ENCODE measurements around the gene EPPIN.

Gene EPPIN

GRCh38 chr20:45527294-45527693, 19.9 kb downstream of the EPPIN start:
- DNase-seq, result no peak

GRCh38 chr20:45523821-45524220, 23.4 kb downstream of the EPPIN start:
- no peak for DNase-seq

DNA sequence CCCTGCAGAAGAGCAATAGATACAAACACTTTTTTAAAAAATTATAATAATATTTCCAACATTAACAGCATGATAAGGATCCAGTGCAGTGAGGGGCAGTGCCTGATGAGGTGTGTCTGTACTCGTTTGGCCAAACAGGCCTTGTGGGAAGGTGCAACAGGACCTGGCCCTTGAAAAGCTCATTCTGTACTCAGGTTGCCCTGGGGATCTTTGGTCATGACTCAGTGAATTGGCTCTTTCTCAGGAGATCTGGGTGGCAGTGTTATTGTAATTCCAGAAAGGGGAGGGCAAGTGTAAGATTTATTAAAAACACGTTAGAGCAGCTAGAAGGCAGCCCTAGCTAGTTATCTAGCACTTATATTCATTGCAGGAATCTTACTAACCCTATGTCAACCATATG, 28.9 kb downstream of the EPPIN start:
- DNase-seq, result no peak

- no peak for DNase-seq
These were observed 31.9 kb downstream of the EPPIN start, which contains the start of gene SPINT3 for GRCh38 chr20:45515147-45515913. SPINT3 (minus strand) TSS chr20:45515622; CDS start chr20:45515608, 14 bp downstream.

DNA sequence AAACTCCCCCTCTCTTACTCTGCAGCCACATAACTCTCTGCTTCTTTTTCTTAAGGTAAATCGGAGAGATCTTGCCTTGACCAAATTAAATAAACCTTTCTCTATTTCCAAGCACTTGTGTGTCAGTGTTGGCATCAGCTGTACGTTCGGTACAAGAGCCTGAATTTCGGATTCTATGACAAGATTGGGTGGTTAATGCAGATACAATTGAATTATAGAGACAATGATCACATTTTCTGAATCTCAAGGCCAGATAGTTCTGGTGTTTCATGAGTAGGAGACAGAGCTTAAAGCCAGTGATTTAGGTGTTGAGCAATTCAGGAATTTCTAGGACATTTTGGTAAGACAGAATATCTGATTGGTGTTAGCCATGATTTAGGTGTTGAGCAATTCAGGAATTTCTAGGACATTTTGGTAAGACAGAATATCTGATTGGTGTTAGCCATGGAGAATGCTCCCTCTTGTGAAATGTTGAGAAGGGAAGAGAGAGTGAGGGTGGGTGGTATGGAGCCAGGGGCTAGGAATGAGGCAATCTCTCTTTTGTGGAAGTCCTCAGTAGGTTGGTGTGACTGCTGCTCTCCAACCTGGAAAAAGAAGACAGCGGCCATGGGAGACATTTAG, 36.8 kb downstream of the EPPIN start:
- no peak for DNase-seq

- DNase-seq, result no peak
These were observed 38.1 kb downstream of the EPPIN start for GRCh38 chr20:45509091-45509490.

DNA sequence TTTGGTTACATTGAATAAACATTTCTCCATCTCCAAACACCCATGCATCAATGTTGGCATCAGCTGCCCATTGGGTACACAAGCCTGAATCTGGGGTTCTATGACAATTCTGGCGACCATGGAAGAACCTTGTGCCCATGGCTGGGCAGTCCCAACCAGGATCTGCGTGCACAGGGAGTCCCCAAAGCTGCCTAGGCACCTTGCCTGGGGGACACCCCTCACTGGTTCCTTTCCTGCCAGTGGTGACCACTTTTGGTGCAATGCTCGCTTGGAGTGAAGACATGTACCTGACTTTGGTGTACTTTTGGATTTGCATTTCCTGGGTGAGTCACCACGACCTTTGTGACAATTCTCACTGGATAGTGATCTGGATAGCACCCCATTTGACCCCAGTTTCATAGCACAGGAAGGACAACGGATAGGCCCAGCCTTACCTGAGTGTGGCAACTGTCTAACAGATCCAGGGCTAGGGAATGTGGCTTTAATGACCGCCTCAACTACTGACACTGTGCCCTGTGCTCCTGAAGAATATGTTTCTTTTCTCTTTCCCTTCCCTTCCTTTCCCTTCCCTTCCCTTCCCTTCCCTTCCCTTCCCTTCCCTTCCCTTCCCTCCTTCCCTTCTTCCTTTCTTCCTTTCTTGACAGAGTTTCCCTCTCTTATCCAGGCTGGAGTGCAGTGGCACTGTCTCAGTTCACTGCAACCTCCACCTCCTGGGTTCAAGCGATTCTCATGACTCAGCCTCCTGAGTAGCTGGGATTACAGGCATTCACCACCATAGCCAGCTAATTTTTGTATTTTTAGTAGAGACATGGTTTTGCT, 38.9 kb downstream of the EPPIN start:
- DNase-seq, result no peak

GRCh38 chr20:45507011-45507820, 40.0 kb downstream of the EPPIN start:
- no peak for DNase-seq

DNA sequence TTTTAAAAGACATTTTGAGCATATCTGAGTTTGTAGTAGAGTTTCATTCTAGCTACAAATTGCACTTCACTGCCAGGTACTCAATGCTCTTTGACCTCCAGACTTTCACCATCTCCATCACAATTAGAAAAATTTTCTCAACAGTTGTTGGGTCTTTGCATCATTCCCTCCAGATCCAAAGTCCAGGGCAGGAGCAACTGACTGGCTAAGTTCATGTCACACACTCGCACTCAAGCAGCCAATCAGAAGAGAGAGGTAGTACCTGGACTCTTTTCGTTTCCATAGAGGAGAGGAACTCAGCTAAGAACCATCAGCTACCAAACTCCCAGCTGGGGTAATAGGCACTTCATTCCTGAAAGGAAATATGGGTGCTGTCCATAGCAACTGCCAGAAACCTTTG, 40.8 kb downstream of the EPPIN start:
- DNase-seq, result no peak

- DNase-seq, result no peak
These were observed 43.8 kb downstream of the EPPIN start for GRCh38 chr20:45503403-45503802.

DNA sequence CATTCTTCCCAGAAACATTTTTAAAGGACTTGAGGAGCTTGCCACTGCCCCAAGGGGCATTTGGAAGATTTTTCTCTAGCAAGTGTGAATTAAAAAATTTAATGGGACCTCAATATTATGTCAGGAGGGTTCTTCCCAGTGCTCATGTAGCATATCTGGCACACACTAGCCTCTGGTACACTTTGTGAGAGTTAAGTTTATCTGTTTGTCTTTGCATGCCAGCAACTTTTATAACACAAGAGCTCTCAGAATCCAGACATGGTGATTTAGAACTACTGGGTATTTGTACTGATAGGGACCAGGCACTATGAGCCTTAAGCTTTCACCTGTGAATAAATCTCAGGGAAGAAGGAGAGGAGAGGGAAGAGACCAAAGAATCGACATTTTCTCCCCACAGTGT, 44.6 kb downstream of the EPPIN start:
- DNase-seq, result no peak

- no peak for DNase-seq
These were observed 45.6 kb downstream of the EPPIN start for GRCh38 chr20:45501600-45501999.

GRCh38 chr20:45500022-45500421, 47.2 kb downstream of the EPPIN start:
- no peak for DNase-seq

DNA sequence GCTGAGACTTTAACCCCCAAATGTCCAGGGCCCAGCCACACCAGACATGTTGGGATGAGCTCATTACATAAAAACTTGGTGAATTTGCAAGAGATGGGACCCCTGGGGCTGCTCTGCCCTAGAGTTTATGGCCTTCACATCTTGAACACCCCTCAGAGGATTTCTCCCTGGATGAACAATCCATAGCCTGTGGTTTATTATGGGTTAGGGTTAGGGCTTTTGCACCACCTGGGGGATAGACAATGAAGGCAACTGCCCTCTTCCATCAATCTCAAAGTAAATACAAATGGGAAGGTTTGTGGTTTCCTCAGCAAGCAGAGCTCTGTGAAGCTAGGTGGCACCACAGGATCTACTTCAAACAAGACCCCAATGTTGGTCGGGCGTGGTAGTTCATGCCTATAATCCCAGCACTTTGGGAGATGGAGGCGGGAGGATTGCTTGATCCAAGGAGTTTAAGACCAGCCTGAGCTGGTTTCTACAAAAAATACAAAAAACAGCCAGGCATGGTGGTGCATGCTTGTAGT, 49.2 kb downstream of the EPPIN start:
- no peak for DNase-seq

GRCh38 chr20:45496166-45496565, 51.0 kb downstream of the EPPIN start:
- no peak for DNase-seq

GRCh38 chr20:45495501-45495941, 51.7 kb downstream of the EPPIN start:
- no peak for DNase-seq
